Left renal cortex interstitium (tissue), 4 donors: ENCODE results near the gene SERPINE3. TPM values are rescaled to one million over a fixed set of nuclear protein-coding genes. Genes with fewer than 3 reads are reported as not detected.
A peak's percentile ranks its signal among the peaks of the same experiment; 100 is the strongest.

Experiments used
- DNase-seq, 4 donors: peaks; one replicate each; pipeline ENCODE4 v3.0.0-alpha.2; 2013; ENCODE audit warnings: low read depth in 4 of 4, low spot score in 2 of 4, missing footprints in 1 of 4
- polyA plus RNA-seq, 4 donors: library from polyadenylated mRNA; unstranded; fragments of 120-200 nt; gene quantifications; one replicate each; pipeline ENCODE4 v1.2.1, GENCODE V29; 2013; ENCODE audit not compliant: insufficient read length in 4 of 4

SERPINE3 gene
- polyA plus RNA-seq, 4 donors, result 0.10 to 1.3 (median 0.68) TPM

DNA sequence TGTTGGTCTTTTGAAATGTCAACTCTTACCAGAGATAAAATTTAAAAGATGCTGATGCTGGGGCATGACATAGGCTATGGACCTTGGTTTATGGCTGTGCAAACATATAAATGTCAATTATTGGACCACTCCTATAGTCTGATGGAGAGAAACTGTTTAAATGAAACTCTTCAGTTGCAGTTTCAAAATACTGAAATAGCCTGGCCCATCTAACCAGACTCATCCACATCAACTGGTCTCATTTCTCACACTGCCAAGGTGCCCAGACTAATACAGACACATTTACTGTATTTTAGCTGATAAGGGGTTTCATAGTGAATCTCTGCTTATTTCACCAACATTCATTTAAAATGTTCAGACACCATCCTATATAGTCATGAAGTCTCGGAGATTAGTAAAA is 19.9 kb downstream of the SERPINE3 start:
- DNase-seq, result no peak

DNA sequence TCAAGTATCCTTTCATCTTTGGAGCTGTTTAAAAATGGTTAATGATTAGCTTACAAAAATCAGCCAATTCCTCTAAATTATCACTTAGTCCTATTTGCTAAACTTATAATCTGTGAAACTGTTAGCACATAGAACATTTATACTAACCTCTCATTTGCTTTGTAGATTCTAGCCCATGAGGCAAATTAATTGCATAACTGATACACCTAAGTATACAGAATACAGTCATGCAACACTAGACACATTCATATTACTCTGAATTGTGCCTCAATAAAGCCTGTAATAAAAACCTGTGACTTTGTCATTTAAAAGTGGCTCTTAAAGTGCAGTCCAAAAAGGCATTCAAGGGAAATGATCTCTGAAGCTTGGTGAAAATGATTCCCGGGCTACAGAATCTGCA is 21.0 kb downstream of the SERPINE3 start:
- no peak for DNase-seq

DNA sequence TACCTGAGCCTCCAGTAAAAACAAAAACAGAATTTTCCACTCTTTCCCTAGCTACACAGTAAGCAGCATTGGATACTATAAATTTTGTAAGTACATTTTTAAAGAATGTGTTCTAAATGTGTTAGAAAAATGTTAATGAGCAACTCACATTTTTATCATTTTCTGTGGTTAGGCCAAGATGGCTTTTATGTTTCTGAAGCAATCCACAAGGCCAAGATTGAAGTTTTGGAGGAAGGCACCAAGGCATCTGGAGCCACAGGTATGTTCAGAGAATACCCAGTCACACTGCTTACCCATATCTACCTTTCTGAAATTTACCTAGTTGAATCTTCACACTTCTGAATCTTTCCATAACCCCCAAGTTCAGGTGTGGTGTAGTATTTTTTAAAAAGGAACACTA is 21.6 kb downstream of the SERPINE3 start:
- DNase-seq, result no peak

DNA sequence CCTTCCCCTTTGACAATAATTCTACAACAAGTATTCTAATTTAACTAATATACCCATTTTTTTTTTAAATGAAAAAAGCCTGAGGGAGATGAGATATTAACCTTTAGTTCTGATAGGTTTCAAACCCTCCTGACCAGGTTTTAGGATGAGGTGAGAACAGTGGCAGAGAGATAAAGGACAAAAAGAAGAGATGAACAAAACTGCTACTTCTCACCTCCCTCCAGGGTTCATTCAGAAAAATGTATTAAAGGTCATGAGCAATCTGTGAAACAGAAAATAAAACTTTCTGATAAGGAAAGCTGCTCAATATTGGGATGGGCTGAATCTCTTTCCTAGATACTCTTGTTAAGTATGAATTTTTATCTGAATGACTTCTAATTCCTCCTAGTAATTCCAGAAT is 24.1 kb downstream of the SERPINE3 start:
- no peak for DNase-seq

DNA sequence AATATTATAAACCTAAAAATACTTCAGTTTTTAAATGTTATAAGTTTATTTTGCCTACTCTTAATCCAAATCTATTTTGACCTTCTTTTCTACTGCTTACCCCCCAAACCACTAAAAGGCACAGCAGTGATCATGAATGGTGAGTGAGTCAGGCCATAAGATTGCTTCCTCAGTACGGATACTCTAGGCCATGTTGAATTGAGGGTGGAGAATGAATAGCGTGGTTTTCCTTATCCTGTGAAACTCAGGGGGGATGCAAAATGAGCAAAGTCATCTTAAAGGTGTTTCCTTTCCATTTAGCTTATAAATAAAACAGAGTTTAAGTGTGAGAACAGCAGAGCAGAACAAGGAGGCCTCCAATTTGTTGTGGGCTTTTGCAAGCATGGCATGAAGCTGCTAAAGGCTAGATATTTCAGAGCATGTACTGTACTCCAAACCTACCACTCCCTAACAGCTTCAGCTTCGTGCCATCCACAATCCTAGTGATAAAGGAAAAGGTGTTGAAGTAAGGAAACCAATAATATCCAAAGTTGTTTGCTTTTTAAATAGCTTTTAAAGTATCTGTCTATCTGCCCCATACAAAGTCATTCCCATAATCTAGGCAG is 25.0 kb downstream of the SERPINE3 start:
- DNase-seq, result no peak

DNA sequence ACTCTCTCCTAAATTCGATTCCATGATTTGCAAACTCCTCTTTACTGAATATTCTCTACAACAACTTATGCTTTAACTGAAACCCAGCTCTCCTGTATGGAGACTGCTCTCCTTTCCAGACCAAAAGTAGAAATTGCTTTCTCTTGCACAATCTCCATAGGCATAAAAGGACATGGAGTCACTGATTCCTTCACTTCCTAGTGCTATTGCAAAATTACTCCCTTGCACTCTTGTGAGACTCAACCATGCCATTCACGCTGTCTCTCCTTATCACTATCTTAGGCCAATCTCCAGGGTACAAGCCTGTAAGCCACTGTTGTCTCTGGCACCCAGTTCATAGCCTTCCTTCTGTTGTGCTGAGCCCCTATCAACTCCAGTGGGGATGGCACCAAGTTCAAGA is 30.6 kb downstream of the SERPINE3 start:
- DNase-seq, result no peak

DNA sequence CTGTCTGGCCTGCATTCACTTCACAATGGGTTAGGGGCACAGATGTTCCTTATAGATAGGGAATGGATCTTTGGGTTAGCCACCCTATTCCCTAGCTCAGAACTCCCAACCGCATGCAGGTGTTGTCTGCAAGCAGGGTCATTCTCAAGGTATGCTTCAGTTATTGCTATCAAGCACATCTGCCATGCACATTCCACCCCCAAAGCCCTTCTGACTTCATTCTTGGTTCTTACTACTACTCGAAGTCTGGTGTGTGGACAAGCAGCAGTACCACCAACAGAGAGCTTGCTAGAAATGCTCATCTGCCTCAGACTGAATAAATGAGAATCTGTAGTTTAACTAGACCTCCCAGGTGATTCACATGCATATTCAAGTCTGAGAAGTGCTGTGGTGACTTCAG is 31.3 kb downstream of the SERPINE3 start:
- DNase-seq, result no peak

DNA sequence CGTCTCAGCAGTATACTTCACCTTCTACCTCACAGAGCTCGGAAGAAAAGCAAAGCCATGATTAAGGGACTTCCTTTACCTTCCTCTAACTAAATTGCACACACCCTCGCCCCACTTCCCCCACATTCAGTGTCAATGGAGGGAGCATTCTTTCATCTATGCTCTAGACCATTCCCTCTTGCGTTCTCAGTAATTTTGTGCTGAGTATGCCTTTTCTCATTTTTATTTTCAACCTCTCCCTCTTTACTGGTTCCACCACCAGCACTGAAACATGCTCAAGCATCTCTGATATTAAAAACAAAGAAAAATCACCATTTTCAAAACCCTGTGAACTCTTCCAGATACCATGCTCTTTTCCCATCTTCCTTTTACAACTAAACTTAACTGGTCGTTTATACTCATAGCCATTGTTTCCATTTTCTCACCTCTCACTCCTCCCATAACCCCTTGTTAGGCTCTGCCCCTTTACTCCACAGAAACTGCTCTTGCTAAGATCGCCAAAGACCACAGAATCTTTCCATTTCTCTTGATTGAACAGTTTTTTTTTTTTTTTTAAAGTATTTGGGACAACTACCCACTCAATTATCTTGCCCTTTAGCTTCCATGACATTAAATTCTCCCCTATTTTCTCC is 32.4 kb downstream of the SERPINE3 start:
- no peak for DNase-seq

DNA sequence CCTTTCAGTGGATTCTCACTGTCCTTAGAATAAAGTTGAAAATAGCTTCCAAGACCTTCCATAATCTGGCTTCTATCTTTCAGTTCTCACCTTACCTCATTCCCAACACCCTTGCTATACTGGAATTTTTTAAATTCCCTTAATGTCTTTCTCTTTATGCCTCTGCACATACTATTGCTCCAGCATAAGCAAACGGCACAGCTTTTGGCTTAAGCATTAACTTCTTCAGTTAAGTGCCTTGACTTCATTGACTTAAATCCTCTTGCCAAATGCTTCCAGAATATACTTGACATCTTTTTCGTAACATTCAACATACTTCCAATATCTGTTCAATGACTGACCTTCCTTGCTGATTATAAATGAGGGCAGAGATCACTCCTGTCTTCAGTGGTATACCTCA is 34.0 kb downstream of the SERPINE3 start:
- DNase-seq, result no peak

DNA sequence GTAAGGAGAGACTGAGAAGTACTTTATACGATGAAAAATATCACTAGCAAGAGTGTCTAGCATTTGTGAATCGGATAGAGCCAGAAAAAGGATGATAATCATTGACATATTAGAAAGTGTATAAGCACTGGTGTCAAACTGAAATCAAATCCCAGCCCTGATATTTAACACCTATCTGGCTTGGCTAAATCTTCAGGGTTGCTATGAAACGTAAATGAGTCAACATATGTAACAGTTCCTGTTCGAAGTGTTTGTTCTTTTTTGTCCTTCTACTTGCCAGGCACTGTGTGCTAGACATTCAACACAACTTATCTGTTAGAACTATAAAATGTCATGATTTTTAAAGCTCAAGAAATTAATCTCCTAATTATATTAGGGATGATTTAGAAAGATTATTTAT is 40.8 kb downstream of the SERPINE3 start:
- no peak for DNase-seq

DNA sequence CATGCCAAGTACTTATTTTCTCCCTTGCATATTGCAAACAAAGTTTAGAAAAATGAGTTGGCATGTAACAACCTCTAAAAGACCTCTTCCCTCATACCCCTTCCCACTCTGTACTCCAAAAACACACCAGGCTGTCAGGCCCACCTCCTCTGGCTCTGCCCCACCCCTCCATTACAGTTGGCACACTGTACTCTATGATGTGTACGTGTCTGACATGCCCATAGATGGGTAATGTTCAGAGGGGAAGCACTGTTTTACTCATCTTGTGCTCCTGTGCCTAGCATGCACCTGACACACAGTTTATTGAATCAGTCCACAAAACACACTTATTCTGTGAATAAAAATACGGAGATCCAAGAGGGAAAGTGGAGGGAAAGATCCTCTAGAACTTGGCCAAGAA is 45.6 kb downstream of the SERPINE3 start:
- DNase-seq, result no peak

DNA sequence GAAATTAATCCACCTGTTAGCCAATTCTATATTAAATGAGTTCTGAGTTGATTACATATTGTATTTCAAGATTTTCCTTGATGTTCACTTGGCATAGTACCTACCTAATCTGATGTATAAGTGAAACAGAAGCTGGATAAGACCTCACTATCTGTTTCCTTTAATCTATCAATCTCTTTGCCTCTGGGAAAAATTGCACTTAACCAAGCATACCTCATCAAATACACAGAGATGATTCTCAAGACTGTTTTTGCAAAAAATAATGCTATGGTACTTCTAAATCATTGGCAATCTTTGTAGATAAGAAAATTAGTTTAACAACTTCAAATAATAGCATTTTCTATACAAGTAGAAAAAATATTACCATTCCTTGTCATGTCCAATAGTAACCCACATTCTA is 55.2 kb downstream of the SERPINE3 start:
- DNase-seq, result no peak

DNA sequence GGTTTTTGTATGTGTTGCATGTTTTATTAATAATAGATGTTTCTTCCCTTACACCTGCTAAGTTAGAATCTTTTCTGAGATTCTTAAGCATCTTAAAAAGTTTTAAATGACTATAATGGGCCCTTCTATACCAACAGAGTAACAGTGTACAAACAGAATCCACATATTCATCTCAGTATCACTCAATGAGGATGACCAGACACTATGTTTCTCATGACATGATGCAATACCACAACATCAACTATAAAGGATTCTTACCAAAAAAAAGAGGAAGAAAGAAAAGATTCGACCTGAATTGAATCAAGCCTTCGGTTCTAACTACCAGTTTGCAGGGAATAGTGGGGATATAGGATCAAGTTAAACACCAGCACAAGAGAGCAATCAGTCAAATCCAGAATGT is 56.9 kb downstream of the SERPINE3 start:
- peak in 1 of 4 donors; percentile 9 for DNase-seq

DNA sequence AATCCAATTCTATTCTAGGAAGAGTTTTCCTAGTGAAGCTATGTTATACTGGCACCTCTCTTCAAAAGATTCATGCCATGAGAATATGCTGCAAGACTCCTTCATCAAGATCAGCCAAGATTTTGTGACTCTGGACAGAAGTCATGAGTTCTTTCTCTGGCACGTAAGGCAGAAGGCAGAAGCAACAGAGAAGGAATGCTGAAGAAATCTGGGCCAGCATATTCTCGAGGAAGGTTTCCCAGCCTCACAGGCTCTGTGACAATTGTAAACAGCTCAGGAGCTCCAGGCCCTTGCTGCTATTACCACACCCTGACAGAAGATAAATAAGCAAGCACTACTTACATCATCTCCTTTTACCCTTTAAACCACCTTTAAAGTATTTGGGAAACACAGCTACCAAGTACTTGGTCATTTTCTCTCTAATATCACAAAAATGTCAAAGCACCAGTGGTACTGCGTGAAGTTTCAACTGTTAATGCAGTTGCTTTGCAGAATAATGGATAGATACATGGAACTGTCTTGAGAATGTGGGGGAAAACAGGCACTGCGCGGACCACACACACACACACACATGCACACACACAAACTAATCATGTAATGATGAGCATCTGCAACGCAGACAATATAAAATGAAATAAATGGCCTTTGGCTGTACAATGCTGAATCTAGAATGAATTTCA is 57.9 kb downstream of the SERPINE3 start:
- no peak for DNase-seq

DNA sequence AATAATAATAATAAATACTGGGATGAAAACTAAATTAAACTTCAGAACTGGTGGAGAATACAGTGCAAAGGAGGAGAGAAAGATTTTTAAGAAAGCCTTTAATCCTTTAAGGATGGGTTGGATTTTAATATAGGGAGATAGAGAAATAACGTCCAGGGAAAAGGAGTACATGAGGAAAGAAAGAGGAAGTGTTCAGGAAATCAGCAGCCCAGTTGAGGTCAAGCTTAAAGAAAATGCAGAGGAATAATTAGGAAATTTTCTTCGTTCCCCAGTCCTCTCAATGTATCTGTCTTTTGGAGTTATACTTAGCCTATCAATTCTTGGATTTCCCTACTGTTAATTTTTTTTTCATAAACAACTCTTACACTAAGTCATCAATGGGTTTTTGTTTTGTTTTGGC is 65.7 kb downstream of the SERPINE3 start:
- no peak for DNase-seq

DNA sequence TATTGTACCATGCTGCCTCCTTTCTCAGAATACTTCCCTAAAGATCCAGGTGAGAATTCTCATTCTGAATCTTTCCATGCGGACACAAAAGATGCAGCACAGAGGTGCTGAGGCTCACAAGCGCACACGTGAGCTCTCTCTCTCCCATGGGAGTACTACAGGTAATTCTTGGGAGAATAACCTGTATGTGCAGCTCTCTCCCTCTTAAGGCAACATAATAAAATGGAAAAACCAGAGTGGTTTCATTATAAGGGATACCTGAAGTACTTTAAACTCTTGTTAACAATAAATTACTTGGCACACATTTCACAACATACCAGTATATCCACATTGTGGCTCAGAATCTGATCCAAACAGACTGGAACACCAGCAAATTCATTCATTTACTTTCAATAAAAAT is 72.9 kb downstream of the SERPINE3 start:
- no peak for DNase-seq

Other genes with a start within 250 kb of the SERPINE3 start
- gene C13orf42, start 228.4 kb upstream of the SERPINE3 start, polyA plus RNA-seq, result under 1 TPM; 0.13 to 0.70 (median 0.47) TPM
- 1 to 10 TPM; 4.2 to 5.3 (median 4.6) TPM for gene FAM124A, start 117.3 kb upstream of the SERPINE3 start, polyA plus RNA-seq
- 10 to 100 TPM; 33.7 to 38.2 (median 36.5) TPM for gene INTS6, start 113.3 kb downstream of the SERPINE3 start, polyA plus RNA-seq
- gene WDFY2, start 244.8 kb downstream of the SERPINE3 start, polyA plus RNA-seq, result 10 to 100 TPM; 10.7 to 20.4 (median 14.9) TPM